GM18526 (cell line): ENCODE results near the gene CDC42BPG.

Experiments used
- POLR2A ChIP-seq: IDR thresholded peaks from 3 replicates; pipeline ENCODE4 v1.6.1; 2011; ENCODE audit not compliant: insufficient read length; ENCODE audit errors: extremely low read depth

The CDC42BPG gene

DNA sequence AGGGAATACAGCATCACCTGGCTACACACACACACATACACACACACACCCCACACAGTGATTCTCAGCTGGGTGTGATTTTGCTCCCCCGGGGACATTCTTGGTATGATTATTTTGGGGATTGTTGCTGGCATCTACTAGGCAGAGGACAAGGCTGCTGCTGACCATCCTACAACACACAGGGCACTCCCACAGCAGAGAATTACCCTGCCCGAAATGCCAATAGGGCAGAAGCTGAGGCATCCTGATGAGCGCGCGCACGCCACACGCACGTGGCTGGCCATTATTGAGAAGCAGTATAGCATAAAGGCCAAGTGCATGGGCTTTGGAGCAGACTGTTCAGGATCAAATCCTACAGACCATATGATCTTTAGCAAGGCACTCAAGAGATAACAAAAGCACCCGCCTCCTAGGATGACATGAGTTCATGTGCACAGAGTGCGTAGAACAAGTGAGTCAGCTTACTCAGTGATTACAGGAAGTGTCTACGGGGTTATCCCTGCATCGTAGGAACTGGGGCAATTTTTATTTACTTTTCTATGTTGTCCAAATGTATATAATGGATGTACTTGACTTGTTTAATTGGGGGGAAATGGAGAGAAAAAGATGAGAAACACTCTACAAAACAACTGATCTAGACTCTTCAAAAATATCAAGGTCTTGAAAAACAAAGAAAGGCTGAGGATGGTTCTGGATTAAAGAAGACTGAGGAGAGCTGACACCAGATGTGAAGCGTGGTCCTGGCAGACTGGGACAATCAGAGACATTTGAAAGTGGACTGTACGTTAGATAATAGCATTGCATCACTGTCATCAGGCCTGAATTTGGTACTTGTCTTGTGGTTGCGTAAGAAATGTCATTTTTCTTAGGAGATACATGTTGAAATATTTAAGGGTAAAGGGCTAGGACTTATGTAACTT, 41.2 kb upstream of the CDC42BPG start:
- TF ChIP-seq POLR2A = no peak

DNA sequence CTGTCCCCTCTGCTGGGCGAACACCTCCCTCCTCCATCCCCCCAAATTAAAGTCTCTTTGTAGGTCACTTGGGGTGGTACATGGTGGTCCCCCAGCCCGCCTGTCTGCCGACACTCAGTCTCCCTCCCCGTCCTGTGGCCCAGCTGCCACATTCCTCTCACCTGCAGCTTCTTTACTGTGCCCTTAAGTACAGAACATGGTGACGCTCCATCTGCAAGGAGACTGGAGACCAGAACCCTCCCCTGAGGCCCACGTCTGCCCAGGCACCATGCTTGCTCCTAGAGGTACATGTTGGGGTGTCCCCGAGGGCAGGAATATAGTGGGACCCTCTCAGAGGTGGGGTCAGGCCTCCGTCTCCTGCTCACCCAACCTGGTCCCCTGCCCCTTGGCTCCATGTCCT, 39.6 kb upstream of the CDC42BPG start:
- no peak for TF ChIP-seq POLR2A

DNA sequence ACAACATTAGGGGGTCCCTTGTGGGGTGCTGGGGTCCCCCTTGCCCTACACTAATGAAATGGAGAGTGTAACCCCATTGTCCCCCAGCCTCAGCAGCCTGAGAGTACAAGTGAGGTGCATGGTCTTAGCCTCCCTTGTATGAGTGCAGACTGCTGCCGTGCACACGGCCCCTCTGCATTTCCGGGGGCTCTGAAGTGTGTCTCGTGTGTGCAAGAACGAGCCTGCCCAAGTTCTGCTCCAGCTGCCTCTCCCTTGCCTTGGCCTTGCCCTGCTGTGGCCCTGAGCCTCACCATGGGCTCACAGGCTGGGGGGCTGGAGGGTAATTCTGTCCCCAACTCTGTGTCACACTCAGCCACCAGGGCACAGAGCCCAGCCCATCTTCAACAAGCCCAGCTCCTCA, 39.1 kb upstream of the CDC42BPG start:
- TF ChIP-seq POLR2A = no peak

DNA sequence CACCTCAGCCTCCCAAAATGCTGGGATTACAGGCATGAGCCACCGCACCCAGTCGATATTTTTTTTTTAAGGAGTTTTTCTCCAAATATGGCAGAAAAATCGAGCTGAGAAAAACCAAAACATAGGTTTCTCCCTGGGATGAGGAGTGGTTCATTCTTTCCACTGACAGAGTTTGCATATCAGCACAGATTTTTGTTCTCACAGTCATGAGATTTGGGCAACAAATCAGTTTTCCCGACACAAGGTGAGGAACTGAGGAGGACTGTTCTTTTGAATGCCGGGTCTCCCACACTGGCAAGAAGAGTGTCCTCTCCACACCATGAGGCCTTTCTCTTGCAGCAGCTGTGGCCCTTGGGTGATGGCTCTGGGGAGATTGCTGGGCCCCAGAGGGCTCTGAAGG, 37.8 kb upstream of the CDC42BPG start:
- TF ChIP-seq POLR2A = no peak

GRCh38 chr11:64881476-64881875, 37.0 kb upstream of the CDC42BPG start:
- TF ChIP-seq POLR2A = no peak

GRCh38 chr11:64880240-64881001, 36.0 kb upstream of the CDC42BPG start:
- TF ChIP-seq POLR2A = no peak

DNA sequence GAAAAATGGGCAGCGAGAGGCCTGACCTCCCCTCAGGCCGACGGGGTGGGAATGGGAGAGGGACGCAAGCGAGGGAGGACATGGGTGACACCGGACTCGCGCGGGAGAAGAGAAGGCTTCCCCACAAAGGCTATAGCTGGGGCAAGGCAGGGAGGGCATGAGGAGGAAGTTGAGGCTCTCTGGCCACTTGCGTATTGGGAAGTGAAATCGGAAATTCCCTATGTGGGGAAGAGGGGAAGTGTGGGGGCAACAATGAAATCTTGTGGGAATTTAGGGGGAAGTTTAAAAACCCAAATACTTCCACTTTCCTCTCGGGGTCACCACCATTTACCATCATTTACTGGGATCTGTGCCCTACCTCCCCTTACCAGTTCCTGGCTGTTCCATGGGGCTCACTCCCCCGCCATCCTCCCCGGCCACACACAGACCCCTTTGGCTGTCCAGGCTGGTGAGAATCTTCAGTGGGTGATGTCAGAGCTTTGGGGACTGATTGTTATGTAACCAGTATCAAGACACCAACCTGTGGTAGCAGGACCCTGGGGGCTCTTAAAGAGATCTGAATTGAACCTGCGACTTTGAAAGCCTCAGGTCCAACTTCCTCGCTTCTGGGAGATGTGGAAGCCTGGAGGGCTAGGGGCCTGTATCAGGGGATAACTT, 34.9 kb upstream of the CDC42BPG start:
- TF ChIP-seq POLR2A = no peak

- TF ChIP-seq POLR2A = peak; percentile 99
Observed at GRCh38 chr11:64878494-64879243, 34.2 kb upstream of the CDC42BPG start, which contains the start of gene EHD1. TSS of gene EHD1 (minus strand) at chr11:64878621. CDS start at chr11:64878464, 157 bp downstream.

DNA sequence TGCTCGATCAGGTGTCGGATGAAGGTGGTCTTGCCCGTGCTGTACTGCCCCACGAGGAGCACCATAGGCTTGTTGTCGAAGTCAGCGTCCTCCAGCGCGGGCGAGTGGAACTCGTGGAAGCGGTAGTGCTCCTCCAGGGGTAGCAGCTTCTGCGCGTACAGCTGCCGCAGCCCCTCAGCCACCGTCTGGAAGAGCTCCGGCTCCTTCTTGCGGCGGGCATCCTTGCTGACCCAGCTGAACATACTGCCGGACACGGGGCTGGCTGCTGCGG, 33.7 kb upstream of the CDC42BPG start:
- no peak for TF ChIP-seq POLR2A

DNA sequence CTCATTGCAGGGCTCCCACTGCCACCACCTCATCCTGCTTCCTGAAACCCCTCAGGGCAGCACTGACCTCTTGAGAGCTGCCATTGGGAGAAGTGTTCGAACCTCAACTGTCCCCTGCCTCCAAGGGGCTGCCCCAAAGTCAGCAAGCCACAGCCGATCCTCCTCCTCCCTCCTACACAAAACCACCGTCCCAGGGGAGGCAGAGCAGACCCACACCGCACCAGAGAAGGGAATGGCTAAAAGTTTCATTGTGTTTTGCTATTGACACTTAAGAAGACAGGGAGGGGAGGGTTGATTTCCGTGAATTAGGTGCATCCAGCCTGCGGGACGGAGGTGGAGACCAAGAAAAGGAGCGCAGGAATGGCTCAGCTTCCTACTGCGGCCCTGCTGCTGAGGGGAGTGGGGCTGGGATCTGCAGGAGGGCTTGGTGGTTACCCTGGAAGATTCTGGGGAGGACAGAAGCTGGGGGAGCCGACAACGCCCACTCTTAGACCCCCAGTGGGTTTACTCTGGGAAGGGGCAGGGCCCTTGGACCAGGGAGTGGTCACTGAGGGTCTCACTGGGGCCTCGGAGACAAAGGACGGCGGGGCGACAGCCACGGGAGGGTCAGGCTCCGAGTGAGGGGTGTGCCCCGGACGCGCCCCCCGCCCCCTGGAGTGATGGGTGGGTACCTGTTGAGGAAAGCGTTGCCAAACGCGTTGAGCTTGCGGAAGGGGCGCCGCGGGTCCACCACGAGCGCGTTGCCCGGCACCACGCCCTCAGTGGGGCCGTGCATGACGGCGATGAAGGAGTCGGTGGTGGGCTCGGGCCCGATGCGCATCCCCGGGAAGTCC, 33.2 kb upstream of the CDC42BPG start:
- TF ChIP-seq POLR2A = no peak

GRCh38 chr11:64876835-64877341, 32.4 kb upstream of the CDC42BPG start:
- no peak for TF ChIP-seq POLR2A

GRCh38 chr11:64876229-64876750, 31.8 kb upstream of the CDC42BPG start:
- TF ChIP-seq POLR2A = no peak

DNA sequence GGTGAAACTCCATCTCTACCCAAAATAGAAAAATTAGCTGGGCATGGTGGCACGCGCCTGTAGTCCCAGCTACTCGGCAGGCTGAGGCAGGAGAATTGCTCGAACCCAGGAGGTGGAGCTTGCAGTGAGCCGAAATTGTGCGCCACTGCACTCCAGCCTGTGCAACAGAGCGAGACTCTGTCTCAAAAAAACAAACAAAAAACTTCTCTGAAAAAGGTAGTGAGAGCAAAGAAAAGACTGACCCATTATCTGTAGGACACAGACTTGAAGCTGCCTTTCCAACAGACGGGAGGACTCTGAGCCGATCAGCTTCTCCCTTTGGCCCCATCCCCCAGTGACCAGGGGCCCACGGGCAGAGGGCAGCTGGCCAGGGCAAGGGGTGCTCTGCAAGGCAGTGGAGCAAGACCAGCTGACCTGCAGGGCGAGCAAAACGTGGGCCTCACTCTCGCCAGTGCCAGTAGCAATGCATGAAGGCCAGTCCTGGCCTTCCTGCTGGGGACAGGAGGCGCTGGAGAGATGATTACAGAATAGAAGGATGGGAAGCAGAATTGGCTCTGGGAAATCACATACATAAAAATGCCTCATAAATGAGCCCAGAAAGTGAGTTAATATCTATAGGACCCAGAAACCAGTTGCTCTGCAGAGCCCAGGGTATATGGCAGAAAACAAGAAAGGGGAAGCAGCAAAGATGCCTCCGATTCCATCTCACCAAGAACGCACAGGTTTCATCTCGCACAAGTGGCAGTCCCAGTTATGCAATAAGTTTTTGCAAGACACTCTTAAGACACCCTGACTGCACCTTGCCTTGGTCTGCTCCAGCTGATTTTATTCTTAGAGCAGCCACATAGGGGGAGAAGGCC, 31.1 kb upstream of the CDC42BPG start:
- no peak for TF ChIP-seq POLR2A
